KMS-11 (cell line): ENCODE measurements around the gene PRKACB.

ENCODE experiments used
- H2AFZ ChIP-seq: fragments of 200-600 bp; sonication (generic); 2 replicates; pipeline ENCODE4 v1.6.1; 2016; ENCODE audit warnings: antibody characterized with exemption, mixed run types, low read depth
- H3K27ac ChIP-seq: fragments of 200-600 bp; sonication (generic); 2 replicates; pipeline ENCODE4 v1.6.1; 2016; ENCODE audit warnings: mild to moderate bottlenecking, mixed run types
- H3K27me3 ChIP-seq: fragments of 200-600 bp; sonication (generic); 2 replicates; pipeline ENCODE4 v1.6.1; 2017; ENCODE audit warnings: mild to moderate bottlenecking, low read depth, mixed run types, moderate library complexity; ENCODE audit not compliant: insufficient read depth
- H3K36me3 ChIP-seq: fragments of 200-600 bp; sonication (generic); 2 replicates; pipeline ENCODE4 v1.6.1; 2017; ENCODE audit warnings: mild to moderate bottlenecking, mixed run types; ENCODE audit not compliant: insufficient read depth
- H3K4me1 ChIP-seq: fragments of 200-600 bp; sonication (generic); 2 replicates; pipeline ENCODE4 v1.6.1; 2016; ENCODE audit warnings: mild to moderate bottlenecking, low read depth, mixed run types; ENCODE audit not compliant: poor library complexity, severe bottlenecking
- H3K4me2 ChIP-seq: fragments of 200-600 bp; sonication (generic); 2 replicates; pipeline ENCODE4 v1.7.0; 2016; ENCODE audit warnings: mild to moderate bottlenecking, mixed run types
- H3K4me3 ChIP-seq: fragments of 200-600 bp; sonication (generic); IDR thresholded peaks from 2 replicates; pipeline ENCODE4 v1.6.1; 2017; ENCODE audit warnings: low read depth, low read length, mixed read lengths; ENCODE audit not compliant: insufficient read depth
- H3K79me2 ChIP-seq: fragments of 200-600 bp; sonication (generic); 2 replicates; pipeline ENCODE4 v1.6.1; 2016; ENCODE audit warnings: low read depth, mixed run types; ENCODE audit not compliant: insufficient read depth
- H3K9ac ChIP-seq: fragments of 200-600 bp; sonication (generic); 2 replicates; pipeline ENCODE4 v1.6.1; 2016; ENCODE audit warnings: mild to moderate bottlenecking, mixed run types
- H4K20me1 ChIP-seq: fragments of 200-600 bp; sonication (generic); 2 replicates; pipeline ENCODE4 v1.6.1; 2016; ENCODE audit warnings: mild to moderate bottlenecking, mixed run types; ENCODE audit not compliant: insufficient read depth
- TF ChIP-seq, protein P1 (sequence below): fragments of 200-600 bp; sonication (generic); conservative IDR thresholded peaks from 2 replicates; pipeline ENCODE4 v1.6.1; 2017; ENCODE audit warnings: low read depth, mild to moderate bottlenecking, antibody characterized with exemption, low read length, moderate library complexity, mixed read lengths

The PRKACB gene

DNA sequence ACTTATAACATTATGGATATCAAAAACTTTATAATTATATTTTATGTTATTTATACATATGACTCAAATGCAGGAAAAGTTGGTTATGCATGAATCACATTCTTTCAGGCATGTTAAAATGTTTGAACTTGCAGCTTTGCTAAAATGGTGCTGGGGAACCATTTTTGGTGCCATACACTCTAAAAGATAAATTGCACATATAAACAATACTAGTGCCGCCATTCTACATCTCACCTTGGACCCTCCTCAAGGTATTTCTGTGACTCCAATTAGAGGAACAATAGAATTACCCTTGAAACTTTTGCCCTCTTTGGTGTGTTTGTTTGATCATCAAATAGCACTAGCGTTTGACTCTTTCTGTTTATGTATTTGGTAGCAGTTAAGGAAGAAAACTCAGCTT, 997 bp downstream of the PRKACB start:
- Histone ChIP-seq H3K4me3 (no peak overlapping the region), H3K4me1 (peaks cover 7% of the 10 kb centered on the region), H3K27ac (no peak overlapping the region), H3K9ac (no peak overlapping the region), H2AFZ (no peak overlapping the region), H4K20me1 (no peaks in the 10 kb centered on the region), H3K4me2 (no peak overlapping the region), H3K36me3 (no peaks in the 10 kb centered on the region), H3K79me2 (no peaks in the 10 kb centered on the region), H3K27me3 (no peaks in the 10 kb centered on the region)
- TF ChIP-seq, protein P1, sequence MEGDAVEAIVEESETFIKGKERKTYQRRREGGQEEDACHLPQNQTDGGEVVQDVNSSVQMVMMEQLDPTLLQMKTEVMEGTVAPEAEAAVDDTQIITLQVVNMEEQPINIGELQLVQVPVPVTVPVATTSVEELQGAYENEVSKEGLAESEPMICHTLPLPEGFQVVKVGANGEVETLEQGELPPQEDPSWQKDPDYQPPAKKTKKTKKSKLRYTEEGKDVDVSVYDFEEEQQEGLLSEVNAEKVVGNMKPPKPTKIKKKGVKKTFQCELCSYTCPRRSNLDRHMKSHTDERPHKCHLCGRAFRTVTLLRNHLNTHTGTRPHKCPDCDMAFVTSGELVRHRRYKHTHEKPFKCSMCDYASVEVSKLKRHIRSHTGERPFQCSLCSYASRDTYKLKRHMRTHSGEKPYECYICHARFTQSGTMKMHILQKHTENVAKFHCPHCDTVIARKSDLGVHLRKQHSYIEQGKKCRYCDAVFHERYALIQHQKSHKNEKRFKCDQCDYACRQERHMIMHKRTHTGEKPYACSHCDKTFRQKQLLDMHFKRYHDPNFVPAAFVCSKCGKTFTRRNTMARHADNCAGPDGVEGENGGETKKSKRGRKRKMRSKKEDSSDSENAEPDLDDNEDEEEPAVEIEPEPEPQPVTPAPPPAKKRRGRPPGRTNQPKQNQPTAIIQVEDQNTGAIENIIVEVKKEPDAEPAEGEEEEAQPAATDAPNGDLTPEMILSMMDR = no peak

DNA sequence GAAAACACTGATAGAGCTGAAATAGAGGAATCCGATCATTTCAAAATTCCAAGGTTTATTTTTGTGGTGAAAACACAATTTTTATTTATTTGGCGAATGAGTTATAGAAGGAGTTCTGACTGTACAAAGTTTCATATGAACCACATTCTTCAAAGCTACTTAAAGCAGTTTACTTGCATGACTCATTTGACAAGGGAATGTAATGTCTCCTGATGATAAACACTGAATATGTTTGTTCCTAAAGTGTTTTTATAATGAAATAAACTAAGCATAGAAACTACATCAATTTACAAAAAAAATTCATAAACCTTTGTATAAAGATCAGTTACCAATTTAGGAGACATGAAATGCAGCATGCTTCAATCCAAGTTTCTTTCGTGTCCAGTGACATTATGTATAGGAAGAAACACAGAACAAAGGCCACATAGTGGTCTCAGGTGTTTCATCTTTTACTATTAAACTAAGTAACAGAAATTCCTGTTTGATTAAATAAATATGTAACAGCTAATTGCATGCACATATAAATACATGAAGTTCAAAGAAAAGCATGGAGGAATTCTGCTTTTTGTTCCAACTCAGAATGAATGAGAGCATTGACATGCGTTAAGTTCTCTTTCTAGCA, 2.5 kb downstream of the PRKACB start:
- no peak overlapping the region for H3K4me3 ChIP-seq
- no peaks in the 10 kb centered on the region for H3K36me3 ChIP-seq
- peaks cover 7% of the 10 kb centered on the region for H3K4me1 ChIP-seq
- no peaks in the 10 kb centered on the region for H4K20me1 ChIP-seq
- H3K79me2 ChIP-seq = no peaks in the 10 kb centered on the region
- H3K9ac ChIP-seq = no peak overlapping the region
- TF ChIP-seq, protein P1 = no peak
- no peak overlapping the region for H3K4me2 ChIP-seq
- H3K27ac ChIP-seq = no peak overlapping the region
- no peaks in the 10 kb centered on the region for H3K27me3 ChIP-seq
- H2AFZ ChIP-seq = no peak overlapping the region

DNA sequence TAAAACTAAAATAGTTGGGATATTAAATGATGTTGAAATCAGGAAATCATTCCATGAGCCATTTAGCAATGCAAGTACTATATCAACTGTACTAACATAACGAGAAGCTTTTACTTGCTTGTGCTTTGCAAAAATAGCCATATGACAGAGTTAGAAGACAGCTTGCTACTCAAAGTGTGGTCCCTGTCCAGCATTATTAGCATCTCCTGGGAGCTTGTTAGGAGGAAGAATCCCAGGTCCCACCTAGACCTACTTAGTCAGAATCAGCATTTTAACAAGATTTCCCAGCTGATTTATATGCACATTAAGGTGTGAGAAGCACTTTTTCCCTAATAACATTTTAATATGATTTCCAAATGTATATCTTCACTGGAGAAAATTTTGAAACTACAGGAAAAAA, 4.7 kb downstream of the PRKACB start:
- no peak overlapping the region for H3K4me2 ChIP-seq
- TF ChIP-seq, protein P1 = no peak
- H3K79me2 ChIP-seq = no peaks in the 10 kb centered on the region
- no peak overlapping the region for H3K9ac ChIP-seq
- no peaks in the 10 kb centered on the region for H4K20me1 ChIP-seq
- no peak overlapping the region for H3K4me3 ChIP-seq
- no peaks in the 10 kb centered on the region for H3K27me3 ChIP-seq
- H3K27ac ChIP-seq = no peak overlapping the region
- H3K36me3 ChIP-seq = no peaks in the 10 kb centered on the region
- H3K4me1 ChIP-seq = peaks cover 7% of the 10 kb centered on the region
- no peak overlapping the region for H2AFZ ChIP-seq

DNA sequence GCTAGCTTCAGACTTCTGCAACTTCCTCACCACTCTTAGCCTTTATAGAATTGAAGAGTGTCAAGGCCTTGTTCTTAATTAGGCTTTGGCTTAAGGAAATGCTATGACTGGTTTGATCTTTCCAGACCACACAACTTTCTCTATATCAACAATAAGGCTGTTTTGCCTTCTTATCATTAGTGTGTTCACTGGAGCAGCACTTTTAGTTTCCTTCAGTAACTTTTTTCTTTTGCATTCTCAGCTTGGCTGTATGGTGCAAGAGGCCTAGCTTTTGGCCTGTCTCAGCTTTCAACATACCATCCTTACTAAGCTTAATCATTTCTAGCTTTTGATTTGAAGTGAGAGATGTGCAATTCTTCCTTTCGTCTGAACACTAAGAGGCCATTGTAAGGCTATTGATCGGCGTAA, 8.6 kb downstream of the PRKACB start:
- Histone ChIP-seq H3K36me3 (no peaks in the 10 kb centered on the region), H3K4me2 (no peak overlapping the region), H3K9ac (no peak overlapping the region), H2AFZ (no peak overlapping the region), H3K4me1 (no peaks in the 10 kb centered on the region), H3K79me2 (no peaks in the 10 kb centered on the region), H3K4me3 (no peak overlapping the region), H4K20me1 (no peaks in the 10 kb centered on the region), H3K27ac (no peak overlapping the region), H3K27me3 (no peaks in the 10 kb centered on the region)
- TF ChIP-seq, protein P1 = no peak
